Thymus (tissue), 11 donors: ENCODE measurements around the gene LIF. TPM values are rescaled to one million over a fixed set of nuclear protein-coding genes. Genes with fewer than 3 reads are reported as not detected.
"Not testable (repeated sequence)": the region's sequence is repeated elsewhere in the genome, so short reads cannot be mapped to it uniquely, and the experiment has no call there.

ENCODE experiments used
- DNase-seq, 9 donors: peaks; one replicate each; pipeline ENCODE4 v3.0.0-alpha.2; 2013; ENCODE audit warnings: low spot score in 9 of 9, low read depth in 6 of 9, missing footprints in 1 of 9
- H3K27ac ChIP-seq, 2 donors: one replicate each; pipeline ENCODE4 v1.5.1; 2013; ENCODE audit warnings: control low read depth in 1 of 2, low read depth in 1 of 2, low read length in 1 of 2, mild to moderate bottlenecking in 1 of 2, moderate library complexity in 1 of 2
- H3K27me3 ChIP-seq, 2 donors: one replicate each; pipeline ENCODE4 v1.5.1; 2013; ENCODE audit warnings: low read length in 1 of 2; ENCODE audit not compliant: control insufficient read depth in 2 of 2, insufficient read depth in 1 of 2
- H3K36me3 ChIP-seq, 2 donors: one replicate each; pipeline ENCODE4 v1.5.1; 2013; ENCODE audit warnings: low read length in 1 of 2, mild to moderate bottlenecking in 1 of 2, moderate library complexity in 1 of 2; ENCODE audit not compliant: control insufficient read depth in 2 of 2, insufficient read depth in 2 of 2
- H3K4me1 ChIP-seq, 2 donors: one replicate each; pipeline ENCODE4 v1.5.1; 2013; ENCODE audit warnings: low read length in 2 of 2; ENCODE audit not compliant: control insufficient read depth in 2 of 2, insufficient read depth in 2 of 2
- H3K4me3 ChIP-seq, 2 donors: one replicate each; pipeline ENCODE4 v1.5.1; 2013; ENCODE audit warnings: low read length in 2 of 2, control low read depth in 1 of 2, mild to moderate bottlenecking in 1 of 2
- H3K9me3 ChIP-seq, 2 donors: one replicate each; pipeline ENCODE4 v1.5.1; 2013; ENCODE audit warnings: low read length in 1 of 2, mild to moderate bottlenecking in 1 of 2; ENCODE audit not compliant: control insufficient read depth in 2 of 2, insufficient read depth in 1 of 2
- WGBS: extraction: QIAGEN DNeasy Blood & Tissue Kit; methylation state at CpG from one replicate; pipeline ENCODE4 v1.1.7; 2013; 5-methylcytosine and 5-hydroxymethylcytosine counted together
- polyA plus RNA-seq: library from polyadenylated mRNA; stranded (reverse); fragments of 200-250 nt; gene quantifications from one replicate; pipeline ENCODE4 v1.2.3, GENCODE V29; 2013
- total RNA-seq: library from RNA; stranded (reverse); fragments of 120-200 nt; gene quantifications from one replicate; pipeline ENCODE4 v1.2.4, GENCODE V29; 2013
- donor health status: healthy.

Gene LIF
- total and polyA plus RNA-seq, 2 donors: 0.21 to 0.90 TPM

DNA sequence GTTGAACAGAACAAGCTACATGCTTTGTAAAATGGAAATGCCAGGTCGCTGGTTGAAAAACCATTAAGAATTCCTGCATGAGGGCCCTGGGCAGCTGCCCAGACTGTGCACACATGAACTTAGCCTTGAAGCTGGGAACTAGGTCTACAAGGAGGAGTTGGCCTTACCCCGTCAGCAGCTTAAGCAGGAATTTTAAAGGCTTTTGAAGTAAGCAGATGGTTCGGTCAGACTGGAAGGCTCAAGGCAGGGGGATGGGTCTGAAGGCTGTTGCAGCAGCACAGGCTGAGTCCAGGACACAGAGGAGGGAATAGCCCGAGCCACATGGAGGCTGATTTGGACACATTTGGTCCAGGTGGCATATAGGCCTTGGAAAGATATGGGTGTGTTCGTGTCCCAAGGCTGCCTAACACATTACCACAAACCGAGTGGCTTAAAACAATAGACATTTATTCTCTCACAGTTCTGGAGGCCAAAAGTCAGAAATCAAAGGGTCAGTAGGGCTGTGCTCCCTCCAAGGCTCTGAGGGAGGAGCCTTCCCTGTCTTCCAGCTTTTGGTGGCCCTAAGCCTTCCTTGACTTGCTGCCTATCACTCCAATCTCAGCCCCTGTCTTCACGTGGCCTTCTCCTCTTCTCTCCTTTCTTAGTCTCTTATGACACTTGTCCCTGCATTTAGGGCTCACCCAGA is 11.6 kb downstream of the LIF start:
- peaks cover 0 to 2% of the 10 kb centered on the region in 2 donors for H3K27me3 ChIP-seq
- no peak overlapping the region for H3K27ac ChIP-seq
- H3K4me3 ChIP-seq: no peak overlapping the region
- DNase-seq: no peak
- 96% methylated on average over 7 of the region's 7 CpGs for WGBS
- H3K36me3 ChIP-seq: no peaks in the 10 kb centered on the region
- peaks cover 0 to 11% of the 10 kb centered on the region in 2 donors for H3K4me1 ChIP-seq
- H3K9me3 ChIP-seq: no peaks in the 10 kb centered on the region

GRCh38 chr22:30234325-30234724 is 12.2 kb downstream of the LIF start:
- WGBS: 100% methylated on average over 3 of the region's 3 CpGs
- not testable (repeated sequence) for H3K27me3 ChIP-seq, H3K4me3 ChIP-seq, H3K27ac ChIP-seq, H3K36me3 ChIP-seq, DNase-seq, H3K9me3 ChIP-seq
- peaks cover 0 to 11% of the 10 kb centered on the region in 2 donors for H3K4me1 ChIP-seq

DNA sequence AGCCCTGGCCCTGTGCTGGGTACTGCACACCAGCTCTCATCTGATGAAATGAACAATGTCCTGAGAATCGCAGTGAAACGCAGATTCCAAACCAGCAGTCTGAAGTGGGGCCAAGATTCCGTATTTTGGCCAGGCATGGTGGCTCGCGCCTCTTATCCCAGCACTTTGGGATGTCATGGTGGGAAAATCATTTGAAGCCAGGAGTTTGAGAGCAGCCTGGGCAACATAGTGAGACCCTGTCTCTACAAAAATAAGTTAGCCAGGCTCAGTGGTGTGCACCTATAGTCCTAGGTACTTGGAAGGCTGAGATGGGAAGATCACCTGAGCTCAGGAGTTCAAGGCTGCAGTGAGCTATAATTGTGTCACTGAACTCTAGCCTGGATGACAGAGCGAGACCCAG is 13.0 kb downstream of the LIF start:
- no peak overlapping the region for H3K4me3 ChIP-seq
- no peaks in the 10 kb centered on the region for H3K9me3 ChIP-seq
- peaks cover 0 to 2% of the 10 kb centered on the region in 2 donors for H3K27me3 ChIP-seq
- peaks cover 0 to 9% of the 10 kb centered on the region in 2 donors for H3K4me1 ChIP-seq
- no peak for DNase-seq
- 97% methylated on average over 6 of the region's 6 CpGs for WGBS
- H3K36me3 ChIP-seq: no peaks in the 10 kb centered on the region
- no peak overlapping the region for H3K27ac ChIP-seq

GRCh38 chr22:30232716-30233218 is 13.8 kb downstream of the LIF start:
- no peak overlapping the region for H3K4me3 ChIP-seq
- no peak for DNase-seq
- 72% methylated on average over 17 of the region's 17 CpGs for WGBS
- peaks cover 0 to 10% of the 10 kb centered on the region in 2 donors for H3K4me1 ChIP-seq
- no peaks in the 10 kb centered on the region for H3K36me3 ChIP-seq
- H3K27ac ChIP-seq: no peak overlapping the region
- no peaks in the 10 kb centered on the region for H3K9me3 ChIP-seq
- H3K27me3 ChIP-seq: peaks cover 0 to 2% of the 10 kb centered on the region in 2 donors

DNA sequence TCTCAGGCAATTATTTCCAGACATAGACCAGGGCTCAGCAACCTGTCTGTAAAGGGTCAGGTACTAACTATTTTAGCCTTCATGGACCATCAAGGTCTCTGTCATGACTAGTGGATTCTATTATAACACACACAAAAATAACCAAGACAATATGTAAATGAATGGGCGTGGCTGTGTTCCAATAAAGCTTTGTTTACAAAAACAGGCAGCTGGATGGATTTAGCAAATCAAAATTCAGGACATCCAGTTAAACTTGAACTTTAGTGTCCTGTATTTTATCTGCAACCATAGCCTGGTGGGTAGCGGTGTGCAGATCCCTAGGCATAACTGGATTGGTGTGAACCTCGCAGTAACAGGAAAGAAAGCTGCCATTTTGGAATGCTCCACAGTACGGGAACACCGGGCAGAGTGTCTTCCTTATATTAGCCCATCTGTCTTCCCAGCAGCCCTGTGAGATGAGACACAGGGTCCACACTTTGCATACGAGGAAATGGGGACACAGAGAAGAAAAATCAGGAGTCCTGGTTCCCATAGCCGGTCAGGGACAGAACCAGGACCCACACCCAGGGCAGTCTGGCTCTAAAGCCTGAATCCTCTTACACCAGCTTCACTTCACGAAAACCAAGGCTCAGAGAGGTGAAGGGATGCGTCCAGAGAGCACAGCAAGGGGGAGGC is 15.6 kb downstream of the LIF start:
- Histone ChIP-seq H3K27ac (no peak overlapping the region), H3K9me3 (no peaks in the 10 kb centered on the region), H3K36me3 (no peaks in the 10 kb centered on the region), H3K4me3 (no peak overlapping the region), H3K4me1 (peaks cover 0 to 11% of the 10 kb centered on the region in 2 donors), H3K27me3 (peaks cover 0 to 2% of the 10 kb centered on the region in 2 donors)
- DNase-seq: no peak
- WGBS: 98% methylated on average over 9 of the region's 9 CpGs

GRCh38 chr22:30230330-30230729 is 16.2 kb downstream of the LIF start:
- H3K4me3 ChIP-seq: no peak overlapping the region
- DNase-seq: no peak
- 98% methylated on average over 3 of the region's 3 CpGs for WGBS
- H3K27ac ChIP-seq: no peak overlapping the region
- H3K9me3 ChIP-seq: no peaks in the 10 kb centered on the region
- peaks cover 0 to 2% of the 10 kb centered on the region in 2 donors for H3K27me3 ChIP-seq
- H3K4me1 ChIP-seq: peaks cover 0 to 7% of the 10 kb centered on the region in 2 donors
- H3K36me3 ChIP-seq: no peaks in the 10 kb centered on the region

GRCh38 chr22:30228509-30229359 is 17.8 kb downstream of the LIF start:
- peaks cover 0 to 5% of the 10 kb centered on the region in 2 donors for H3K4me1 ChIP-seq

GRCh38 chr22:30227438-30228228 is 18.9 kb downstream of the LIF start:
- Histone ChIP-seq H3K4me3 (no peak overlapping the region), H3K9me3 (no peaks in the 10 kb centered on the region), H3K4me1 (peaks cover 0 to 10% of the 10 kb centered on the region in 2 donors), H3K27ac (no peak overlapping the region), H3K36me3 (no peaks in the 10 kb centered on the region), H3K27me3 (peaks cover 0 to 2% of the 10 kb centered on the region in 2 donors)
- peak in 1 of 9 donors; percentile 38 for DNase-seq
- 77% methylated on average over 4 of the region's 4 CpGs for WGBS

More at GRCh38 chr22:30228509-30229359, 17.8 kb downstream of the LIF start:
- WGBS: 95% methylated on average over 21 of the region's 21 CpGs
- Histone ChIP-seq H3K27ac (no peak overlapping the region), H3K27me3 (peaks cover 0 to 2% of the 10 kb centered on the region in 2 donors), H3K4me3 (no peak overlapping the region), H3K36me3 (no peaks in the 10 kb centered on the region), H3K9me3 (no peaks in the 10 kb centered on the region)
- no peak for DNase-seq
